Inflammatory macrophage (primary cell): ENCODE data around the gene RAB27B.
"Not testable (repeated sequence)": the region's sequence is repeated elsewhere in the genome, so short reads cannot be mapped to it uniquely, and the experiment has no call there.

Experiments
- DNase-seq, 2 donors: peaks; one replicate each; pipeline ENCODE4 v3.0.0-alpha.2; 2020 to 2022

RAB27B gene

GRCh38 chr18:54820785-54821275, 7.4 kb upstream of the RAB27B start:
- not testable (repeated sequence) for DNase-seq

- no peak for DNase-seq
Measured at GRCh38 chr18:54822872-54823845, 5.1 kb upstream of the RAB27B start.

GRCh38 chr18:54824761-54825160, 3.5 kb upstream of the RAB27B start:
- DNase-seq, result no peak

- no peak for DNase-seq
Measured at GRCh38 chr18:54825601-54826344, 2.5 kb upstream of the RAB27B start.

GRCh38 chr18:54828986-54829385, 709 bp downstream of the RAB27B start:
- no peak for DNase-seq

GRCh38 chr18:54829856-54830255, 1.6 kb downstream of the RAB27B start:
- DNase-seq, result no peak

- no peak for DNase-seq
Measured at GRCh38 chr18:54830260-54830659, 2.0 kb downstream of the RAB27B start.

GRCh38 chr18:54830866-54831265, 2.6 kb downstream of the RAB27B start:
- no peak for DNase-seq

- DNase-seq, result no peak
Measured at GRCh38 chr18:54835944-54836343, 7.7 kb downstream of the RAB27B start.

GRCh38 chr18:54843314-54843713, 15.0 kb downstream of the RAB27B start:
- DNase-seq, result no peak

GRCh38 chr18:54845787-54846186, 17.5 kb downstream of the RAB27B start:
- no peak for DNase-seq

GRCh38 chr18:54848121-54848520, 19.8 kb downstream of the RAB27B start:
- no peak for DNase-seq

- DNase-seq, result no peak
Measured at GRCh38 chr18:54849683-54850082, 21.4 kb downstream of the RAB27B start.

GRCh38 chr18:54850598-54850997, 22.3 kb downstream of the RAB27B start:
- DNase-seq, result no peak

GRCh38 chr18:54852780-54853675, 24.8 kb downstream of the RAB27B start:
- DNase-seq, result peak in 1 of 2 donors; percentile 30

GRCh38 chr18:54855050-54855449, 26.8 kb downstream of the RAB27B start:
- not testable (repeated sequence) for DNase-seq

- DNase-seq, result no peak
Measured at GRCh38 chr18:54856105-54856646, 27.9 kb downstream of the RAB27B start.

- DNase-seq, result no peak
Measured at GRCh38 chr18:54857499-54857898, 29.2 kb downstream of the RAB27B start.

GRCh38 chr18:54859667-54860421, 31.6 kb downstream of the RAB27B start:
- no peak for DNase-seq

- no peak for DNase-seq
Measured at GRCh38 chr18:54860941-54861340, 32.7 kb downstream of the RAB27B start.

- DNase-seq, result no peak
Measured at GRCh38 chr18:54867131-54867530, 38.9 kb downstream of the RAB27B start.
